GM12878 (cell line): ENCODE results near the gene KLRK1. TPM values are rescaled to one million over a fixed set of nuclear protein-coding genes. Genes with fewer than 3 reads are reported as not detected.

Source experiments
- ATF3 ChIP-seq: IDR thresholded peaks from 2 replicates; pipeline ENCODE4 v1.6.1; 2011; ENCODE audit warnings: low read depth, mild to moderate bottlenecking, low read length, moderate library complexity, borderline replicate concordance; ENCODE audit errors: extremely low read depth
- ATF7 ChIP-seq: fragments of 450-650 bp; IDR thresholded peaks from 2 replicates; pipeline ENCODE4 v1.6.1; 2016; ENCODE audit warnings: low read depth, mild to moderate bottlenecking
- CREB1 ChIP-seq: IDR thresholded peaks from 2 replicates; pipeline ENCODE4 v1.6.1; 2012; ENCODE audit warnings: low read depth, mild to moderate bottlenecking, inconsistent platforms
- HSF1 ChIP-seq: fragments of 150-350 bp; IDR thresholded peaks from 2 replicates; pipeline ENCODE4 v1.6.1; 2014; ENCODE audit warnings: mild to moderate bottlenecking, low read depth, low read length
- IKZF2 ChIP-seq, 2 experiments: fragments of 450-650 bp; IDR thresholded peaks; 2 replicates each; pipeline ENCODE4 v1.6.1; 2017; ENCODE audit warnings: mild to moderate bottlenecking in 2 of 2, moderate library complexity in 2 of 2
- IRF5 ChIP-seq: fragments of 450-650 bp; IDR thresholded peaks from 2 replicates; pipeline ENCODE4 v1.6.1; 2017; ENCODE audit warnings: borderline replicate concordance
- MEF2B ChIP-seq: fragments of 450-650 bp; IDR thresholded peaks from 2 replicates; pipeline ENCODE4 v1.6.1; 2018; ENCODE audit warnings: mild to moderate bottlenecking, moderate library complexity; ENCODE audit not compliant: partially characterized antibody, poor library complexity, severe bottlenecking
- MYB ChIP-seq: fragments of 150-350 bp; IDR thresholded peaks from 2 replicates; pipeline ENCODE4 v1.6.1; 2014; ENCODE audit warnings: mild to moderate bottlenecking, low read depth, low read length, borderline replicate concordance
- NFYA ChIP-seq: IDR thresholded peaks from 2 replicates; pipeline ENCODE4 v1.6.1; 2011; ENCODE audit warnings: low read depth, mild to moderate bottlenecking, low read length, improper control_type of control experiment, borderline replicate concordance
- PBX3 ChIP-seq: IDR thresholded peaks from 2 replicates; pipeline ENCODE4 v1.6.1; 2011; ENCODE audit warnings: mild to moderate bottlenecking, low read depth, low read length, moderate library complexity; ENCODE audit not compliant: insufficient replicate concordance
- PKNOX1 ChIP-seq: fragments of 450-650 bp; IDR thresholded peaks from 2 replicates; pipeline ENCODE4 v1.6.1; 2016; ENCODE audit warnings: mild to moderate bottlenecking
- PML ChIP-seq: IDR thresholded peaks from 2 replicates; pipeline ENCODE4 v1.6.1; 2012; ENCODE audit warnings: low read length, inconsistent platforms
- RAD51 ChIP-seq: fragments of 450-650 bp; IDR thresholded peaks from 2 replicates; pipeline ENCODE4 v1.6.1; 2016; ENCODE audit warnings: moderate library complexity, mild to moderate bottlenecking, inconsistent platforms
- RFX5 ChIP-seq: IDR thresholded peaks from 2 replicates; pipeline ENCODE4 v1.6.1; 2011; ENCODE audit warnings: low read depth, low read length, improper control_type of control experiment
- SMC3 ChIP-seq: IDR thresholded peaks from 2 replicates; pipeline ENCODE4 v1.6.1; 2011; ENCODE audit warnings: low read length, improper control_type of control experiment, borderline replicate concordance
- SRF ChIP-seq, 2 experiments: IDR thresholded peaks; 2 replicates each; pipeline ENCODE4 v1.6.1; 2011; ENCODE audit warnings: low read depth in 2 of 2, low read length in 2 of 2, mild to moderate bottlenecking in 1 of 2, moderate library complexity in 1 of 2
- ZBED1 ChIP-seq: IDR thresholded peaks from 2 replicates; pipeline ENCODE4 v1.6.1; 2016; ENCODE audit warnings: borderline replicate concordance
- ZBTB40 ChIP-seq: fragments of 450-650 bp; IDR thresholded peaks from 2 replicates; pipeline ENCODE4 v1.6.1; 2016; ENCODE audit warnings: mild to moderate bottlenecking, moderate library complexity, borderline replicate concordance
- ZNF207 ChIP-seq: fragments of 450-650 bp; IDR thresholded peaks from 2 replicates; pipeline ENCODE4 v1.6.1; 2014; ENCODE audit warnings: antibody characterized with exemption, mild to moderate bottlenecking, borderline replicate concordance
- polyA plus RNA-seq, 11 experiments: library from polyadenylated mRNA; depleted of rRNA in 4 of 11; unstranded in 6 of 11; stranded (reverse) in 5 of 11; fragments of >200 nt; fragmentation: Nextera tagmentation in 4 of 11; fragmentation: Illumina TruSeq in 1 of 11; extraction: Ambion mirVana in 4 of 11; extraction: Trizol in 1 of 11; gene quantifications; 1 replicate in 1 of 11; 2 replicates in 10 of 11; pipeline versions ENCODE4 v1.2.1 to v1.2.3, GENCODE V29; 2011 to 2016; ENCODE audit warnings: inconsistent platforms in 2 of 11, missing spikeins in 2 of 11, low read depth in 1 of 11
- total RNA-seq, 4 experiments: library from RNA; depleted of rRNA in 3 of 4; stranded (reverse); fragments of >200 nt in 3 of 4; fragmentation: Illumina TruSeq in 1 of 4; extraction: Trizol in 1 of 4; gene quantifications; 2 replicates each; pipeline versions ENCODE4 v1.2.1 to v1.2.3, GENCODE V29; 2013 to 2021

Gene KLRK1
- total and polyA plus RNA-seq, 10 of the 15 experiments (the other 5 are each of a cell fraction or from before 2014, with no cell fraction given): 0.27 to 2.0 (median 0.99) TPM

- TF ChIP-seq PBX3 (no peak), ZBTB40 (0 out of 2 replicates have a peak, but pooled peaks have one; percentile 33), NFYA (no peak), ATF3 (no peak), ATF7 (no peak), ZNF207 (0 out of 2 replicates have a peak, but pooled peaks have one; percentile 10), ZBED1 (no peak), SMC3 (peak; percentile 2; the same call in 1 of the 2 replicates), PKNOX1 (no peak), PML (peak; percentile 28; the same call in 1 of the 2 replicates), IKZF2 (IDR thresholded peaks at IDR 0.05) (no peak; a peak in 1 of 4 replicates), RFX5 (no peak), HSF1 (no peak), RAD51 (no peak; the same call in 1 of the 2 replicates), MYB (no peak), IRF5 (no peak), CREB1 (no peak), SRF (IDR thresholded peaks at IDR 0.05; ENCODE audit: low read depth in 2 of 2, low read length in 2 of 2) (no peak), MEF2B (no peak)
Measured at GRCh38 chr12:10364815-10365622, 24.8 kb downstream of the KLRK1 start (continued).
